Neural progenitor cell (in vitro differentiated cells): ENCODE results near the gene CHERP.

ENCODE experiments used
- CTCF ChIP-seq: fragments of 200-600 bp; sonication (generic); IDR thresholded peaks from 2 replicates; pipeline ENCODE4 v1.5.1; 2017; ENCODE audit warnings: antibody characterized with exemption, mild to moderate bottlenecking
- EZH2 ChIP-seq: fragments of 200-600 bp; sonication (generic); IDR thresholded peaks from 2 replicates; pipeline ENCODE4 v1.6.1; 2017; ENCODE audit warnings: antibody characterized with exemption, mild to moderate bottlenecking, moderate library complexity
- EZH2phosphoT487 ChIP-seq: fragments of 200-600 bp; sonication (generic); IDR thresholded peaks from 2 replicates; pipeline ENCODE4 v1.6.1; 2017; ENCODE audit warnings: antibody characterized with exemption

GRCh38 chr19:16548956-16549355, 6.7 kb upstream of the CHERP start:
- TF ChIP-seq EZH2: no peak
- no peak for TF ChIP-seq CTCF
- no peak for TF ChIP-seq EZH2phosphoT487
